Muscle of arm (tissue), 12 donors: ENCODE data around the gene GPATCH8. TPM values are rescaled to one million over a fixed set of nuclear protein-coding genes. Genes with fewer than 3 reads are reported as not detected.
"Not testable (repeated sequence)": the region's sequence is repeated elsewhere in the genome, so short reads cannot be mapped to it uniquely, and the experiment has no call there.

Source experiments
- DNase-seq: peaks from one replicate; pipeline ENCODE4 v3.0.0-alpha.2; 2013
- polyA plus RNA-seq, 12 donors: library from polyadenylated mRNA; unstranded; fragments of 120-200 nt; gene quantifications; one replicate each; pipeline ENCODE4 v1.2.1, GENCODE V29; 2013; ENCODE audit not compliant: insufficient read length in 12 of 12

Gene GPATCH8
- polyA plus RNA-seq, 12 donors, result 24.6 to 49.4 (median 34.6) TPM; not detected in 1

- DNase-seq, result no peak
Measured at GRCh38 chr17:44530896-44531418, 27.8 kb upstream of the GPATCH8 start.

GRCh38 chr17:44529864-44530263, 26.7 kb upstream of the GPATCH8 start:
- DNase-seq, result no peak

- no peak for DNase-seq
Measured at GRCh38 chr17:44527954-44528353, 24.7 kb upstream of the GPATCH8 start.

GRCh38 chr17:44527102-44527501, 23.9 kb upstream of the GPATCH8 start:
- DNase-seq, result no peak

- DNase-seq, result no peak
Measured at GRCh38 chr17:44523672-44523972, 20.4 kb upstream of the GPATCH8 start.

- no peak for DNase-seq
Measured at GRCh38 chr17:44522883-44523671, 19.9 kb upstream of the GPATCH8 start.

GRCh38 chr17:44518032-44518431, 14.8 kb upstream of the GPATCH8 start:
- no peak for DNase-seq

GRCh38 chr17:44511241-44512134, 8.3 kb upstream of the GPATCH8 start:
- DNase-seq, result not testable (repeated sequence)

GRCh38 chr17:44506939-44507604, 3.9 kb upstream of the GPATCH8 start:
- DNase-seq, result not testable (repeated sequence)

GRCh38 chr17:44502598-44503146, 534 bp downstream of the GPATCH8 start:
- DNase-seq, result peak; percentile 13

GRCh38 chr17:44501866-44502375, 1.3 kb downstream of the GPATCH8 start:
- no peak for DNase-seq

GRCh38 chr17:44499722-44500121, 3.5 kb downstream of the GPATCH8 start:
- no peak for DNase-seq

- DNase-seq, result no peak
Measured at GRCh38 chr17:44496815-44497214, 6.4 kb downstream of the GPATCH8 start.

- no peak for DNase-seq
Measured at GRCh38 chr17:44493339-44493738, 9.9 kb downstream of the GPATCH8 start.

- DNase-seq, result no peak
Measured at GRCh38 chr17:44492706-44493272, 10.4 kb downstream of the GPATCH8 start.

GRCh38 chr17:44489581-44489980, 13.6 kb downstream of the GPATCH8 start:
- no peak for DNase-seq

GRCh38 chr17:44487170-44487569, 16.0 kb downstream of the GPATCH8 start:
- no peak for DNase-seq

- DNase-seq, result no peak
Measured at GRCh38 chr17:44473367-44473766, 29.8 kb downstream of the GPATCH8 start.

- DNase-seq, result no peak
Measured at GRCh38 chr17:44469676-44470075, 33.5 kb downstream of the GPATCH8 start.

GRCh38 chr17:44467108-44467507, 36.1 kb downstream of the GPATCH8 start:
- no peak for DNase-seq

- DNase-seq, result no peak
Measured at GRCh38 chr17:44466339-44466738, 36.9 kb downstream of the GPATCH8 start.
